Epithelial cell of esophagus (primary cell): ENCODE measurements around the gene CREB3L2.

Experiments used
- DNase-seq: peaks from one replicate; pipeline ENCODE4 v3.0.0; 2010; ENCODE audit warnings: low read depth
- H3K4me3 ChIP-seq: 2 replicates; pipeline ENCODE4 v1.5.1; 2011; ENCODE audit warnings: mild to moderate bottlenecking, low read length, control low read depth
- TF ChIP-seq, protein P1 (sequence below): IDR thresholded peaks from 2 replicates; pipeline ENCODE4 v1.5.1; 2011; ENCODE audit warnings: low read depth, mild to moderate bottlenecking, low read length, control low read depth, inconsistent platforms; ENCODE audit not compliant: insufficient read depth; ENCODE audit errors: missing control alignments

The CREB3L2 gene

GRCh38 chr7:137962875-137963507 is 38.9 kb downstream of the CREB3L2 start:
- peak; percentile 87 for DNase-seq
- no peak overlapping the region for H3K4me3 ChIP-seq
- TF ChIP-seq, protein P1, sequence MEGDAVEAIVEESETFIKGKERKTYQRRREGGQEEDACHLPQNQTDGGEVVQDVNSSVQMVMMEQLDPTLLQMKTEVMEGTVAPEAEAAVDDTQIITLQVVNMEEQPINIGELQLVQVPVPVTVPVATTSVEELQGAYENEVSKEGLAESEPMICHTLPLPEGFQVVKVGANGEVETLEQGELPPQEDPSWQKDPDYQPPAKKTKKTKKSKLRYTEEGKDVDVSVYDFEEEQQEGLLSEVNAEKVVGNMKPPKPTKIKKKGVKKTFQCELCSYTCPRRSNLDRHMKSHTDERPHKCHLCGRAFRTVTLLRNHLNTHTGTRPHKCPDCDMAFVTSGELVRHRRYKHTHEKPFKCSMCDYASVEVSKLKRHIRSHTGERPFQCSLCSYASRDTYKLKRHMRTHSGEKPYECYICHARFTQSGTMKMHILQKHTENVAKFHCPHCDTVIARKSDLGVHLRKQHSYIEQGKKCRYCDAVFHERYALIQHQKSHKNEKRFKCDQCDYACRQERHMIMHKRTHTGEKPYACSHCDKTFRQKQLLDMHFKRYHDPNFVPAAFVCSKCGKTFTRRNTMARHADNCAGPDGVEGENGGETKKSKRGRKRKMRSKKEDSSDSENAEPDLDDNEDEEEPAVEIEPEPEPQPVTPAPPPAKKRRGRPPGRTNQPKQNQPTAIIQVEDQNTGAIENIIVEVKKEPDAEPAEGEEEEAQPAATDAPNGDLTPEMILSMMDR, result no peak

DNA sequence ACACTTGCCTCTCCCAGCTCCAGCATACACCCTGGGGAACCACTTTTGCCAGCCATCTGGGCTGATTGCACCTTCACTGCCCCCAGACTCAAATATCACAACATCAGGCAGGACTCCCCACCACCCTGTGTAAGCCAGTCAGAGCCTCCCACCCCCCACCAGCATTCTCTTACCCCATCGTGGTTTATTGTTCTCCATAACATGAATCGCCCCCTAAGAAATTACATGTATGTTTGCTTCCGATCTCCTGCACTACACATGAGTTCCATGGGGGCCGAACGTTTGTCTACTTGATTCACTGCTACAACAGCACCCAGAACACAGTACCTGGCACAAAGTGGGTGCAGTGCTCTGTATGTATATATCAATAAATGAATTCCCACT is 39.4 kb downstream of the CREB3L2 start:
- TF ChIP-seq, protein P1, result no peak
- H3K4me3 ChIP-seq, result no peak overlapping the region
- DNase-seq, result no peak

GRCh38 chr7:137961200-137962177 is 40.4 kb downstream of the CREB3L2 start:
- TF ChIP-seq, protein P1, result no peak
- no peak overlapping the region for H3K4me3 ChIP-seq
- DNase-seq, result peak; percentile 59

GRCh38 chr7:137960020-137960419 is 41.9 kb downstream of the CREB3L2 start:
- no peak overlapping the region for H3K4me3 ChIP-seq
- no peak for DNase-seq
- TF ChIP-seq, protein P1, result no peak

- DNase-seq, result no peak
- TF ChIP-seq, protein P1, result no peak
- H3K4me3 ChIP-seq, result no peak overlapping the region
Observed at GRCh38 chr7:137958470-137959431, 43.1 kb downstream of the CREB3L2 start.

GRCh38 chr7:137957887-137958286 is 44.0 kb downstream of the CREB3L2 start:
- TF ChIP-seq, protein P1, result no peak
- H3K4me3 ChIP-seq, result no peak overlapping the region
- no peak for DNase-seq
